AG04449 (cell line): Measurements from ENCODE around the gene RNU5B-1.

Experiments
- CTCF ChIA-PET: fragments of 350-600 bp; formaldehyde crosslinking; extraction: SDS; loops from one replicate; lab custom pipeline; 2021; ENCODE audit warnings: antibody characterized with exemption; lab: Yijun Ruan, JAX
- POLR2A ChIA-PET: fragments of 400-600, 350-600 bp; formaldehyde crosslinking; extraction: SDS; loops from one replicate; lab custom pipeline; 2020; ENCODE audit warnings: antibody characterized with exemption, inconsistent platforms; lab: Yijun Ruan, JAX
- DNase-seq: peaks from one replicate; pipeline ENCODE4 v3.0.0-alpha.2; 2010; ENCODE audit warnings: low read depth, low spot score
- H3K4me3 ChIP-seq: 2 replicates; pipeline ENCODE4 v1.5.1; 2011; ENCODE audit warnings: low read depth, mild to moderate bottlenecking, control low read depth, low read length
- CTCF ChIP-seq: IDR thresholded peaks from one replicate; pipeline ENCODE4 v1.5.1; 2011; ENCODE audit warnings: mild to moderate bottlenecking, moderate library complexity, low read length, control low read depth, inconsistent platforms; ENCODE audit not compliant: insufficient read depth; ENCODE audit errors: missing control alignments

The RNU5B-1 gene

GRCh38 chr15:65292938-65293518 lies 11.4 kb upstream of the RNU5B-1 start:
- ChIA-PET CTCF (interaction anchor here (0.8 to 1.1 kb wide), 2 partner anchors 12 to 21 kb away, joined by 3 read pairs; partner anchors contain the start of gene RNU5B-1), POLR2A (no interaction called here)

DNA sequence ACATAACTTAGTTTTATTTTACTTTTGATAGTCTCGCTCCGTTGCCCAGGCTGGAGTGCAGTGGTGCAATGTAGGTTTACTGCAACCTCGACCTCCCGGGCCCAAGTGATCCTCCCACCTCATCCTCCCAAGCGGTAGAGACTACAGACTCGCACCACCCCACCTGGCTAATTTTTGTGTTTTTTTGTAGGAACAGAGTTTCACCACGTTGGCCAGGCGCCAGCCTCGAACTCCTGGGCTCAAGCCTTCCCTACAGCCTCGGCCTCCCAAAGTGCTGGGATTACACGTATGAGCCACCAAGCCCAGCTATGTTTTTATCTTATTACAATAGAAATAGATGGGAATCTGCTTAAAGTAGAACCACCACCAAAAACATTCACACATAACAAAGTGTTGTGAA lies 5.7 kb upstream of the RNU5B-1 start:
- TF ChIP-seq CTCF = no peak
- POLR2A ChIA-PET = no interaction called here
- CTCF ChIA-PET = interaction anchor here (1.1 to 5.5 kb wide), 3 partner anchors 30 to 110 kb away, joined by 3 to 133 read pairs (median 3); partner anchors contain the start of gene CLPX
- DNase-seq = no peak
- H3K4me3 ChIP-seq = no peak overlapping the region

More at GRCh38 chr15:65292938-65293518, 11.4 kb upstream of the RNU5B-1 start:
- DNase-seq = no peak
- H3K4me3 ChIP-seq = no peak overlapping the region
- TF ChIP-seq CTCF = no peak

DNA sequence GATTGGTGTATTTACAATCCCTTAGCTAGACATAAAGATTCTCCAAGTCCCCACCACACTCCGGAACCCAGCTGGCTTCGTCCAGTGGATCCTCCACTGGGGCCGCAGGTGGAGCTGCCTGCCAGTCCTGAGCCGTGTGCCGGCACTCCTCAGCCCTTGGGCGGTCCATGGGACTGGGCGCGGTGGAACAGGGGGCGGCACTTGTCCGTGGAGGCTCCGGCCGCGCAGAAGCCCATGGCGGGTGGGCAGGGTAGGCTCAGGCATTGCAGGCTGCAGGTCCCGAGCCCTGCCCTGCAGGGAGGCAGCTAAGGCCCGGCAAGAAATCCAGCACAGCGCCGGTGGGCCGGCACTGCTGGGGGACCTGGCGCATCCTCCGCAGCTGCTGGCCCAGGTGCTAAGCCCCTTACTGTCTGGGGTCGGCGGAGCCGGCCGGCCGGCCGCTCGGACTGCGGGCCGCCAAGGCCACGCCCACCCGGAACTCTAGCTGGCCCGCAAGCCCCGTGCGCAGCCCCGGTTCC lies 3.5 kb upstream of the RNU5B-1 start:
- TF ChIP-seq CTCF = no peak
- no peak overlapping the region for H3K4me3 ChIP-seq
- no peak for DNase-seq
- ChIA-PET CTCF (interaction anchor here (1.0 to 5.5 kb wide), 3 partner anchors 14 to 113 kb away, joined by 3 to 133 read pairs (median 4); partner anchors contain the start of genes CLPX and PARP16), POLR2A (no interaction called here)

DNA sequence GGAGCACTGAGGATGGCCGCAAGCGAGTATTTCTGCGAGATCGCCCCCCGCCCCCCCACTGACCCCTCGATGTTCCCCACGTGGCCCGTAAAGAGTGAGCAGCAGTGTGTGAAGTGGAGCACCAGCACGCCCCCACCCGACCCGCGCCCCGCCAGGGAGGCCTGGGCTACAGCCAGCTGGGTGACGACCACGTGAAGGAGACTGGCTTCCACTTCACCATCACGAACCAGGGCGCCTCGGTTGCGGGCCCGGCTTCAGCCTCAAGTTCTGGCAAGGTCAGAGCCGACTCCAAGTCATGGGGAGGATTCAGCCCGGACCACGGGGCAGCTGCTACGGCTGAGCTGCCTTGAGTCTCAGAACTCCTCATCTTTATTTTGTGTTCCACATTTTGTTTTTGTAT lies 2.4 kb upstream of the RNU5B-1 start:
- no peak for DNase-seq
- CTCF ChIA-PET = interaction anchor here (0.8 to 5.5 kb wide), 5 partner anchors 15 to 247 kb away, joined by 3 to 133 read pairs (median 3); partner anchors contain the start of genes CLPX and PARP16

DNA sequence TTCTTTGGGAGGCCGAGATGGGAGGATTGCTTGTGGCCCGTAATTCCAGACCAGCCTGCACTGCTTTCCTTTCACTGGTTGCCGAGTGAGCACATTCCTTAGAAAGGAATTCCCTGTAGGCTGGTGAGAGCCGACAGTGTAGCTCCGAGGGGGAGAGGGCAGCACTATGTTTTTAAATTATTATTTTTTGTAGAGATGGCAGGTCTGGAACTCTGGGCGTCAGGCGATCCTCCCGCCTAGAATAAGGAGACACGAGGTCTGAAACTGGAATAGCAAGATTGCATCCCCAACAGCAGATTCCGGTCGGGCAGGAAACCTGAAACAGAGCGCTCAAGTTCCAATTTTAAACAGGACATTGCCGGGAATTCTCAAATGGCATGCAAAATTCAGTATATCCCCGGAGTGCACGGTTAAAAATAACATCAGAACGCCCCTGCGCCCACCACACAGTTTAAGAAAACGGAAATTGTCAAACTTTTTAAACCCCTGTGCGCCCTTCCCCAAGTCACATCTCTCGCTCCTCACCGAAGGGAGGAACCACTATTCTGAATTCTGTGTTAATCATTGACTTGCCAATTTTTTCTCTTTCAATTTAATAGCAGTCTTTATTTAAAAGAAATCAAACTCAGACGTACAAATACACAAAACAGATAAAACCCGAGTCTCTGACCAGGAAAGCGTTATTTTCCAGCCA lies 643 bp upstream of the RNU5B-1 start:
- POLR2A ChIA-PET = interaction anchor here (0.5 to 2.7 kb wide), 19 partner anchors 7 to 281 kb away, joined by 3 to 42 read pairs (median 6); partner anchors contain the start of genes CILP, CLPX, PARP16 and RNU5A-1
- peak overlapping the region; percentile 56 for H3K4me3 ChIP-seq
- CTCF ChIA-PET = interaction anchor here (0.8 to 1.5 kb wide), 2 partner anchors 18 to 118 kb away, joined by 4 read pairs; no protein-coding TSS in a partner anchor
- no peak for DNase-seq
- TF ChIP-seq CTCF = no peak

More for the DNA sequence above, 2.4 kb upstream of the RNU5B-1 start:
- no peak for TF ChIP-seq CTCF
- POLR2A ChIA-PET = no interaction called here
- no peak overlapping the region for H3K4me3 ChIP-seq
